Gastroesophageal sphincter (tissue), 3 donors: ENCODE results near the gene SLC7A8.

Experiments used
- CTCF ChIP-seq, 4 experiments: fragments of 200-600 bp in 2 of 4; fragments of 450-650 bp in 2 of 4; sonication (generic) in 1 of 4; IDR thresholded peaks; one replicate each; pipeline ENCODE4 v1.5.1; 2017 to 2019; ENCODE audit warnings: antibody characterized with exemption in 4 of 4, mild to moderate bottlenecking in 2 of 4, moderate library complexity in 2 of 4
- EP300 ChIP-seq: sonication (generic); formaldehyde crosslinking; IDR thresholded peaks from one replicate; pipeline ENCODE4 v1.6.1; 2017; ENCODE audit warnings: antibody characterized with exemption, mild to moderate bottlenecking
- POLR2A ChIP-seq, 2 donors: fragments of 450-650 bp; IDR thresholded peaks; one replicate each; pipeline ENCODE4 v1.6.1; 2017; ENCODE audit warnings: antibody characterized with exemption in 2 of 2, mild to moderate bottlenecking in 2 of 2, moderate library complexity in 1 of 2
- POLR2AphosphoS5 ChIP-seq: sonication (generic); formaldehyde crosslinking; IDR thresholded peaks from one replicate; pipeline ENCODE4 v1.6.1; 2017; ENCODE audit warnings: antibody characterized with exemption

GRCh38 chr14:23078692-23079116, 104.8 kb downstream of the SLC7A8 start:
- no peak for TF ChIP-seq CTCF (IDR thresholded peaks at IDR 0.05)
- no peak for TF ChIP-seq EP300
- peak; percentile 59 for TF ChIP-seq POLR2AphosphoS5
- TF ChIP-seq POLR2A (IDR thresholded peaks at IDR 0.05): no peak
